PFSK-1 (cell line): ENCODE measurements around the gene TMEM243.

Experiments used
- FOXP2 ChIP-seq: optimal IDR thresholded peaks from 2 replicates; pipeline ENCODE3; 2011; ENCODE audit warnings: borderline replicate concordance, control low read depth, inconsistent platforms; ENCODE audit not compliant: insufficient read depth; ENCODE audit errors: extremely low read length, extremely low read depth
- POLR2AphosphoS5 ChIP-seq: IDR thresholded peaks from 2 replicates; pipeline ENCODE4 v1.6.1; 2012; ENCODE audit warnings: low read depth, mild to moderate bottlenecking, control low read depth, low read length, moderate library complexity
- SIN3A ChIP-seq: IDR thresholded peaks from 2 replicates; pipeline ENCODE4 v1.6.1; 2012; ENCODE audit warnings: mild to moderate bottlenecking, low read length, moderate library complexity, borderline replicate concordance; ENCODE audit not compliant: insufficient read depth
- TAF1 ChIP-seq: IDR thresholded peaks from 2 replicates; pipeline ENCODE4 v1.6.1; 2012; ENCODE audit warnings: low read length, control low read depth, borderline replicate concordance; ENCODE audit not compliant: insufficient read depth
- TF ChIP-seq, protein P1 (sequence below), 2 experiments: IDR thresholded peaks; 2 replicates each; pipeline versions ENCODE4 v1.6.1 to v1.8.0; 2011 to 2012; ENCODE audit warnings: low read depth in 2 of 2, low read length in 2 of 2, control low read depth in 1 of 2, inconsistent platforms in 1 of 2, mild to moderate bottlenecking in 1 of 2, moderate library complexity in 1 of 2; ENCODE audit not compliant: insufficient read depth in 1 of 2

TMEM243 gene

GRCh38 chr7:87192784-87193487 is 26.6 kb downstream of the TMEM243 start:
- TF ChIP-seq TAF1 (no peak), SIN3A (no peak), FOXP2 (no peak), POLR2AphosphoS5 (no peak)
- TF ChIP-seq, protein P1, sequence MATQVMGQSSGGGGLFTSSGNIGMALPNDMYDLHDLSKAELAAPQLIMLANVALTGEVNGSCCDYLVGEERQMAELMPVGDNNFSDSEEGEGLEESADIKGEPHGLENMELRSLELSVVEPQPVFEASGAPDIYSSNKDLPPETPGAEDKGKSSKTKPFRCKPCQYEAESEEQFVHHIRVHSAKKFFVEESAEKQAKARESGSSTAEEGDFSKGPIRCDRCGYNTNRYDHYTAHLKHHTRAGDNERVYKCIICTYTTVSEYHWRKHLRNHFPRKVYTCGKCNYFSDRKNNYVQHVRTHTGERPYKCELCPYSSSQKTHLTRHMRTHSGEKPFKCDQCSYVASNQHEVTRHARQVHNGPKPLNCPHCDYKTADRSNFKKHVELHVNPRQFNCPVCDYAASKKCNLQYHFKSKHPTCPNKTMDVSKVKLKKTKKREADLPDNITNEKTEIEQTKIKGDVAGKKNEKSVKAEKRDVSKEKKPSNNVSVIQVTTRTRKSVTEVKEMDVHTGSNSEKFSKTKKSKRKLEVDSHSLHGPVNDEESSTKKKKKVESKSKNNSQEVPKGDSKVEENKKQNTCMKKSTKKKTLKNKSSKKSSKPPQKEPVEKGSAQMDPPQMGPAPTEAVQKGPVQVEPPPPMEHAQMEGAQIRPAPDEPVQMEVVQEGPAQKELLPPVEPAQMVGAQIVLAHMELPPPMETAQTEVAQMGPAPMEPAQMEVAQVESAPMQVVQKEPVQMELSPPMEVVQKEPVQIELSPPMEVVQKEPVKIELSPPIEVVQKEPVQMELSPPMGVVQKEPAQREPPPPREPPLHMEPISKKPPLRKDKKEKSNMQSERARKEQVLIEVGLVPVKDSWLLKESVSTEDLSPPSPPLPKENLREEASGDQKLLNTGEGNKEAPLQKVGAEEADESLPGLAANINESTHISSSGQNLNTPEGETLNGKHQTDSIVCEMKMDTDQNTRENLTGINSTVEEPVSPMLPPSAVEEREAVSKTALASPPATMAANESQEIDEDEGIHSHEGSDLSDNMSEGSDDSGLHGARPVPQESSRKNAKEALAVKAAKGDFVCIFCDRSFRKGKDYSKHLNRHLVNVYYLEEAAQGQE (IDR thresholded peaks at IDR 0.05; ENCODE audit: insufficient read depth in 1 of 2, low read depth in 2 of 2, low read length in 2 of 2), result no peak

DNA sequence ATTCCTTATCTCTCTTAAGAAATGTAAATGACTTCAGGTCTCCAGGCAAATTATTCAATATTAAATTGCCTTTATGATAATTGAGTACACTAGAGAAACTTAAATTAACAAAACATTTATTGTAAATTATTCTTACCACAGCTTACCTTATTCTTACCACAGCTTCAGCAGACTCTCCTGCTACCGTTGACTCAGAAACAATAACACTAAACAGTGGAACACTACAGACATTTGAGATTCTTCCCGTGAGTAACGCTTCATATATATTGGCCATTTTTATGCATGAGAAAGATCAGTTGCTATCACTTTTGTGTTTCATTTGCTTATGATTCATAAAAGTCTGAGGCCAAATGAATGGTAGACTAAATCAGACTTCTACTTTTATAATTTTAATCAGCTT is 28.7 kb downstream of the TMEM243 start:
- no peak for TF ChIP-seq TAF1
- no peak for TF ChIP-seq FOXP2
- TF ChIP-seq, protein P1 (IDR thresholded peaks at IDR 0.05; ENCODE audit: insufficient read depth in 1 of 2, low read depth in 2 of 2, low read length in 2 of 2), result no peak
- no peak for TF ChIP-seq SIN3A
- no peak for TF ChIP-seq POLR2AphosphoS5

- TF ChIP-seq FOXP2, result no peak
- TF ChIP-seq SIN3A, result no peak
- TF ChIP-seq, protein P1 (IDR thresholded peaks at IDR 0.05; ENCODE audit: insufficient read depth in 1 of 2, low read depth in 2 of 2, low read length in 2 of 2), result no peak
- no peak for TF ChIP-seq TAF1
- no peak; the same call in 1 of the 2 replicates for TF ChIP-seq POLR2AphosphoS5
Measured at GRCh38 chr7:87188930-87189329, 30.6 kb downstream of the TMEM243 start.

DNA sequence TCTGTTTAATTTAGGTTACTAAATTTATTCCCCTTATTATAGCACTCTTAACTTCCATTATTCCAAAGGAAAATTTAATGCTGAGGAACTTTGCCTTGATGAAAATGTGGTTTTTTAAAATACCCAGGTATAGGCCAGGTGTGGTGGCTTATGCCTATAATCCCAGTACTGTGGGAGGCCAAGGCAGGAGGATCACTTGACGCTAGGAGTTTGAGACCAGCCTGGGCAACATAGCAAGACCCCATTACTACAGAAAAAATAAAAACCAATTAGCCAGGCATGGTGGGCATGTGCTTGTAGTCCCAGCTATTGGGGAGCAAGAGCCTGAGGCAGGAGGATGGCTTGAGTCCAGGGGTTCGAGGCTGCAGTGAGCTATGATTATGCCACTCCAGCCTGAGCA is 32.4 kb downstream of the TMEM243 start:
- TF ChIP-seq FOXP2, result no peak

GRCh38 chr7:87179180-87179579 is 40.4 kb downstream of the TMEM243 start:
- TF ChIP-seq FOXP2, result no peak
- no peak for TF ChIP-seq POLR2AphosphoS5
- no peak for TF ChIP-seq TAF1
- TF ChIP-seq, protein P1 (IDR thresholded peaks at IDR 0.05; ENCODE audit: insufficient read depth in 1 of 2, low read depth in 2 of 2, low read length in 2 of 2), result no peak
- no peak for TF ChIP-seq SIN3A
